T47D (cell line): ENCODE measurements around the gene COMMD9.

Experiments
- DNase-seq, 2 experiments: peaks; one replicate each; pipeline versions ENCODE4 v3.0.0 to v3.0.0-alpha.2; 2011 to 2012; ENCODE audit warnings: low read depth in 1 of 2, low spot score in 1 of 2
- JUND ChIP-seq: IDR thresholded peaks from 2 replicates; pipeline ENCODE4 v1.6.1; 2012; ENCODE audit warnings: low read depth
- in situ Hi-C: cut with HindIII; loops from 2 replicates; pipeline ENCODE4 v1.10.0; 2016; ENCODE audit warnings: low sequenced_read_pairs, low pct_unique_long_range_greater_than_20kb

Gene COMMD9

DNA sequence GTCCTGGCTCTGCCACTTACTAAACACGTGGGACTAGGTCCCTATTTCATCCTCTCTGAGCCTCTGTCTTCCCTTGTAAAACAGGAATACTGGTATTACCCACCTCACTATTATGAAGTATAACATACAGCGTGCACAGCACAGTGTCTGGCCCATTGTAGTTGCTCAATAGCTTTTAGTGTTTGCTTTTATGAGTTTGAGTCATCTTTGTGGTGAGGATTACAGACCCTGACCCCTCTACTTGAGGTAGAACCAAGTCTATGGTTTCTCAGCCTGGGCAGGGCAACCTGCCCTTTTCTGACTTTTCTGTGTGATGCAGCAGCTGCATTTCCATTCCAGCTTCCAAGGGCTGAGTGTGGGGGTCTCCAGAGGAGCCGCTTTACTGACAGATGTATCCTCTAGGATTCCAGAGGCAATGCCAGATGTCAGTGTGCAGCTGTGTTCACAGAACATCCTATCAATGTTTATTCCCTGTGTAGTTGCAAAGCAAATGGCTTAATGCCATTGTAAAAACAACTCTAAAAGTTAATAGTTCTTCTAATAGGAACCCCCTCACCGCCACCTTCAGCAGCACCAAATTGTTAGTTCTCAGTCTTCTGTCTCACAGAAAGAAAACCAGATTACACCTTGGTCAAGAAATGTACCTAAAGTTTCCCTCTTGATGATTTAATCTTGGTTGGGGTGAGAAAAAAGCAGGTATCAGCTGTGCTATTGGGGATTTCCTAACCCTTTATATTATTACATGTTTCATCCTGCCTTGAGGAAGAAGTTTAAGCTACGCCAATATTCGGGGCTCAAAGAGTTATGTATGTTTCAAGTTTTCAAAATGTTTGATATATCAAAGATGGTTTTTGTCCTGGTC is 23.6 kb upstream of the COMMD9 start:
- DNase-seq = no peak
- TF ChIP-seq JUND = no peak
- in situ Hi-C loops = no loop called here

DNA sequence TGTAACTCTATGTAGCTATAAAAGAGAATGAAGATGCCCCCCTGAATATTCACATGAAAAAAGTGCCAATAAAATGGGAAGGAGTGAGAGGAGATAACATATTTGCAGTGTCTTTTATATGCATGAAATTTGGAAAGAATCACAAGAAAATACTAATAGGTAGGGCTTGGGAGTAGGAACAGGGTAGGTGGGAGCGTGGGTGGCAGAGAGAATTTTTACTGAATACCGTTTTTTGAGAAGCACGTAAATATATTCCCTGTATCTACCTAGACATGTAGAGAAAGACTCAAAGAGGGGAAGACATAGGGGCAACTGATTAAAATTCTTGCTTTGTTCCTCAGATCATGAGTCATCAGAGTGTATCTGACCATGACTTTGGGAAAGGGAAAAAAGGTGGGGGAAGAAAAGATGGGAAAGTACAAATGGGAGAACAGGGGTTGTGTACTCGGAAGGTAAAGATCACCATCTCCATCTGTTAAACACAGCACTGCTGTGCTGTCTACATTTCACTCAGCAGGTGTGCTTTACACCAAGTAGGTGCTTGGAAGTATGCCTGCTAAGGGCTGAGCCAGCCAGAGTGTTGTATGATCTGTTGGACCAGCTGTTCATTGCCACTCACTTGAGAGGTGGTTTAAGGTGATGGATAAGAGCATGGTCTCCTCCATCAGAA is 22.8 kb upstream of the COMMD9 start:
- DNase-seq = no peak
- in situ Hi-C loops = no loop called here
- no peak for TF ChIP-seq JUND

DNA sequence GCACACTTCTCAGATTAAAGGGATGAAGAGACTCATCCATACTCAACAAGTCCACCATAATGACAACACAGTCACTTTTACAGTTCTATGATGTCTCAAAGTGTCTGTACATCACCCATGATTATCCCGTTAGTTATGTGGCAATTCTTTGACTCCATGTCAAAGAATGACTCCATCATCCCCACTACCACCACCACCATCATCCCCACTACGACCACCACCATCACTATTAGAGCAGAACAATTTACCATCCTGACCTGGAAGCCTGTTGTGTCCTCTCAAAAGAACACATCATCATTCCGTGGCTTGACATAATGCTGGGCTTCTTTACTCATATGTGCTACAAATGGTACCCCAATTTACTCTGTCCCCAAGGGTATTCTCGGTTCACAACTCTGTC is 20.6 kb upstream of the COMMD9 start:
- no peak for TF ChIP-seq JUND
- in situ Hi-C loops = no loop called here
- no peak for DNase-seq

DNA sequence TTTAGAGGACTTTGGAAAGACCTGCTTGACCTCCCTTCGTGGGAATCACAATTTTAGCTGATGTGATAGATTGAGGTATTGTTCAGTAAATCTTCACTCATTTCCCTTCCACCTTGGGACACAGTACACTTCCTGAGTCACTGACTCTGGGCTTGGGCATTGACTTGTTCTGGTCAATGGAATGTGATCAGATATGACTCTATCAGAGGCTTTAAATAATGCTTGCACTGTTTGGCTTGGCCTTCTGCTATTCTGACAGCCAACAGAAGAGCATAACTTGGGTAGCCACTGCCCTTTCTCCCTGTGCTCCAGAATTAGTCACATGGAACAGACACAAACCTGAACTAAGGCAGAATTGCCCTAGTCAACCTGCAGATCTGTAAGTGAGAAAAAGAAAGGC is 19.4 kb upstream of the COMMD9 start:
- TF ChIP-seq JUND = no peak
- in situ Hi-C loops = no loop called here
- DNase-seq = no peak

DNA sequence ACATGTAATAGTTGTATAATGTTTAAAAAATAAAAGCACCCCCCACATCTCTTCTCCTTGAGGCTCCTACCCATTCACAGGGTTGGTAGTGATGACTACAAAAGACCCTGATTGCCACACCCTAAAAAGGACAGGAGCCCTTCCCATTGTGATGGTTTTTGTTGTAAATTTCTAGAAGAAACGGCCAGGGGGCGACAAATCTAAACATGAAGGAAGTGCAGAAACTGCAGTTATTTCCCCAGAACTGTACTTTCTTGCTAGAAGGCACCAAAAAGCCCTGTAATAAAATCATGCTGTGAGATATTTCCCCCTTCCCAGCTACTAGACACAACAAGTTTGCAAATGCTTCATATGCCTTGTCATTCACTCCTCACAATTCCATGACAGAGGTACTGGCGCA is 17.7 kb upstream of the COMMD9 start:
- in situ Hi-C loops = no loop called here
- peak in 1 of 2 experiments; percentile 42 for DNase-seq
- no peak for TF ChIP-seq JUND

DNA sequence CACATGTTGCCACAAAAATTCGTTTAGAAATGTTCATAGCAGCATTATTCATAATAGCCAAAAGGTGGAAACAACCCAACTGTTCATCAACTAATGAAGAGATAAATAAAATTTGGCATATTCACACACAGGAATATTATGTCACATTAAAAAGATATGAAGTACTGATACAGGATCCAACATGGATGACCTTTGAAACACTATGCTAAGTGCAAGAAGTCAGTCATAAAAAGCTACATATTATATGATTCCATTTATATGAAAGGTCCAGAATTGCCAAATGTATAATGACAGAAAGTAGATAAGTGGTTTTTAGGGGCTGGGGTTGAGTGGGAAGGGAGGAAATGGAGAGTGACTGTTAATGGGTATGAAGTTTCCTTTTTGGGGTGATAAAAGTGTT is 15.8 kb upstream of the COMMD9 start:
- in situ Hi-C loops = no loop called here
- no peak for TF ChIP-seq JUND
- no peak for DNase-seq

DNA sequence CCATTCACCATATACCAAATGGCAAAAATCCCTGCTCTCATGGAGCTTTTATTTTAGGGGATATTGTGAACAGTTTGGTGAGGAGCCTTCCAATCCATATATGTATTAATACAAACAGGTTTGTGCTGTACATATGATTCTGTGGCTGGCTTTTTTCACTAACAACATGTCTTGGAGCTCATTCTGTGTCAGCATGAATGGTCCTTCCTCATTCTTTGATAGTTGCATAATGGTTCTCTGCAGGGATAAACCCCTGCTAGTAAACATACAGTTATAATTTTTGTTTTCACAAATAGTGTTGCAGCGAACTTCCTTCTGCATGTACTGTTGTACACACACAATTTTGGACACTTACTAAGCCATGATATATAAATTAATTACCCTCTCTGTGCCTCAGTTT is 15.1 kb upstream of the COMMD9 start:
- in situ Hi-C loops = no loop called here
- DNase-seq = peak; percentile 19 to 33
- no peak for TF ChIP-seq JUND

DNA sequence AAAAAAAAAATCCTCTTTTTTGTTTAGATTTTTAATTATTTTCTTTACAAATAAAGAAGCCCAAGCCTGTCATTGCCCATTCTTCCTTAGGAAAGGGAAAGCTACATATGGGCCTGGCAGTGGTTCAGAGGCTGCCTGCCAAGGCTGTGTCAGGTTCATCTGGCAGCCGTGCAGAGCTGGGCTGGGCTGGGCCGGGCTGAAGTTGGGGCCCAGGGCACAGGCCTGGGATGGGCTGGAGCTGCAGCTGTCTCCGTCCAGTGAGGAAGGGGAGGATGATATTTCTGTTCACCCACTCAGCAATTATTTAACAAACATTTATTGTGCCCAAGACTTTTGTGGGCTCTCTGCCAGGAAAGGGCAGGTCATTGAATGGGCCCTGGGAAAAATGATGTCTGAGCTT is 11.4 kb upstream of the COMMD9 start:
- in situ Hi-C loops = no loop called here
- TF ChIP-seq JUND = no peak
- no peak for DNase-seq

DNA sequence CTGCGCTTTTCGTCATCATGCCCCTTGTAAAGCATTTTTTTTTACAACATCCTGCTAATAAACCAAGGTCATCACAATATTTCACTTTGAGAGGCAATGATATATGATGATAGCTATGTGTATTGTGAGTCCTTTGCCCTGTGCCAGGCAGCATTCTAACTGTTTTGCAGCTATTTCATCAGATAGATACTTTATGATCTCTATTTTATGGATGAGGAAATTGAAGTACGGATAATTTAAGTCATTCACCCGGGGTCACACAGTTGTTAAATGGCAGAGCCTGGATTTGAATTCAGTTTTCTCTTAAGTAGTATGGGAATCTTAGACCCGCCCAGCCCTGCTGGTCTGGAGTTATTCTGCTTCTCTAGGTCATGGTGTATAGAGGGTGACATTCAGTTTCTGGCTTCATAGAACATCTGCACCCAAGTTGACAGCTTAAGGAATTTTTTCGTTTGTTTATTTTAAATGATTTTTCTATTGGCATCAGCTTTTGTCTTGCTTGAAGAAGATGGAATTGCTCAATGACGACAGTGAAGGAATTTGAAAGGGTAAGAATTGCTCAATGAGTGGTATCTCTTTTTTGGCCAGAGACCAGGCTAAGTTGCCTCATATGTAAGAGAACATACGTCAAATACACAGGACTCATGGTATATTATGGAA is 7.8 kb upstream of the COMMD9 start:
- in situ Hi-C loops = no loop called here
- TF ChIP-seq JUND = no peak
- no peak for DNase-seq

DNA sequence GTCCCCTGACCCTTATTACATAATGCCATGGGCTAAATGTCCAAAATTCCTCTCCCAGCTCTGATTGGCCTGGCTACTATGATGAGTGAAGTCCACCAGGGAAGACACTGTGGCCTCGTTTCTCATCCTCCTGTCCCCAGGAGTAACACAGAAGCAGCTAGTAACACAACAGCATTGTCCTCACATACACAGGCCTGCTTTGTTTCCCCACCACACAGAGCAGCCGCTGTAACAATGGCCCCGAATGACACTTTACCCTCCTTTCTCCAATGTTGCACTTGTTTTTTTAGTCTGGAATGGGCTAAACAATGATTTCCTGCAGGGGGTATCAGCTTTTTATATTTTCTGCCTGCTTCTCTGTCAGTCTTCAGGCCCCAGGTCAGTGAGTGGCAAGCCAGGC is 6.7 kb upstream of the COMMD9 start, which contains the start of gene PRR5L:
PRR5L (plus strand) TSS at position 363 of the 400 bp plus-strand sequence. CDS start 104,834 bp downstream, outside the sequence.
- DNase-seq = no peak
- no peak for TF ChIP-seq JUND
- in situ Hi-C loops = no loop called here

DNA sequence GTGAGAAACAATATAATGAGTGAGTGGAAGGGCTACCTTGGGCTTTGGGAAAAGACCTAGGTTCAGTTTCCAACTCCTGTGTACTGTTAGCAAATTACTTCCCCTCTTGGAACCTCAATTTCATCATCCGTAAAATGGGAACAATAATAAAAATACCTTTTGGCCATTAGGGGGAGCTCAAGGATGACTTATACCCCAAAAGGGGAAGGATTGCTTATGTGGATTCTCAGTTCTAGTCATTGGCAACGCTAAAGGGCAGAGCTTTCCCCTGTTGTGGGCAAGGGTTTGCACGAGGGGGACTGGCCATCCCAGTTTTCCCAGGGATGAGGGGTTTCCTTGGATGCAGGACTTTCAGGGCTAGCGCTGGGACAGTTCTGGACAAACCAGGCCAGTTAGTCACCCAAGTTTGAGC is 3.1 kb upstream of the COMMD9 start:
- DNase-seq = peak; percentile 39 to 61
- in situ Hi-C loops = no loop called here
- no peak for TF ChIP-seq JUND

DNA sequence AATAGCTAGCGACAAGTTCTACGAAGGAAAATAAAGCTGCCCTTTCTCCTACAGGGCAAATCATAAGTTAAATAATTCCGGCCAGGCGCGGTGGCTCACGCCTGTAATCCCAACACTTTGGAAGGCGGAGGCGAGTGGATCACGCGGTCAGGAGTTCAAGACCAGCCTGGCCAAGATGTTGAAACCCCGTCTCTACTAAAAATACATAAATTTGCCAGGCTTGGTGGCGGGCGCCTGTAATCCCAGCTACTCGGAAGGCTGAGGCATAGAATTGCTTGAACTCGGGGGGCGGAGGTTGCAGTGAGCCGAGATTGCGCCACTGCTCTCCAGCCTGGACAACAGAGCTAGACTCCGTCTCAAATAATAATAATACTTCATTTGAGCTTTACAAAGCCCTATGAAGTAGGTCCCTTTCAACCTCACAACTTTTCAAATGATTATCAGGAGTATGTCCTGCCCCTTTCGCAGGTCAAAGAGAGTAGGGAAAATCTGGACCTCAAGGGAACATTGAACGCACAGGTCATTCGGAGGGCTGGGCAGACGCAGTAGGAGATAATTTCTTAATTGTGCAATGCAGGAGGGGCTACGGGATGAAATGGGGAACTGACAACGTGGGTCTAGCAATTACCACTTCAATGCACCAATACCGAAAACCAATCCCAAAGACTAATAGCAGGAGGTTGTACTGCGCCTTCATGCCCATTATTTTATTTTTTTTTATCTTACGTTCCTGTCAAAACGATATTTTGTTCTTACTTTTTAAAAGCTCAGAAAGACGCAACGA is 590 bp downstream of the COMMD9 start:
- no peak for TF ChIP-seq JUND
- in situ Hi-C loops = no loop called here
- DNase-seq = no peak
